ENCODE data around the gene CCDC154.

GRCh38 chr16:1458336-1458976 is 14.1 kb upstream of the CCDC154 start:
- TF ChIP-seq, protein P1, sequence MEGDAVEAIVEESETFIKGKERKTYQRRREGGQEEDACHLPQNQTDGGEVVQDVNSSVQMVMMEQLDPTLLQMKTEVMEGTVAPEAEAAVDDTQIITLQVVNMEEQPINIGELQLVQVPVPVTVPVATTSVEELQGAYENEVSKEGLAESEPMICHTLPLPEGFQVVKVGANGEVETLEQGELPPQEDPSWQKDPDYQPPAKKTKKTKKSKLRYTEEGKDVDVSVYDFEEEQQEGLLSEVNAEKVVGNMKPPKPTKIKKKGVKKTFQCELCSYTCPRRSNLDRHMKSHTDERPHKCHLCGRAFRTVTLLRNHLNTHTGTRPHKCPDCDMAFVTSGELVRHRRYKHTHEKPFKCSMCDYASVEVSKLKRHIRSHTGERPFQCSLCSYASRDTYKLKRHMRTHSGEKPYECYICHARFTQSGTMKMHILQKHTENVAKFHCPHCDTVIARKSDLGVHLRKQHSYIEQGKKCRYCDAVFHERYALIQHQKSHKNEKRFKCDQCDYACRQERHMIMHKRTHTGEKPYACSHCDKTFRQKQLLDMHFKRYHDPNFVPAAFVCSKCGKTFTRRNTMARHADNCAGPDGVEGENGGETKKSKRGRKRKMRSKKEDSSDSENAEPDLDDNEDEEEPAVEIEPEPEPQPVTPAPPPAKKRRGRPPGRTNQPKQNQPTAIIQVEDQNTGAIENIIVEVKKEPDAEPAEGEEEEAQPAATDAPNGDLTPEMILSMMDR (IDR thresholded peaks at IDR 0.05), result no peak
- TF ChIP-seq POLR2A (IDR thresholded peaks at IDR 0.05), result no peak
- no peak for TF ChIP-seq POLR2AphosphoS5 (IDR thresholded peaks at IDR 0.05)
